ENCODE measurements around the gene FNIP2. TPM values are rescaled to one million over a fixed set of nuclear protein-coding genes. Genes with fewer than 3 reads are reported as not detected.
A peak's percentile ranks its signal among the peaks of the same experiment; 100 is the strongest.

FNIP2 gene
- total RNA-seq, 1 donor from 2014 or later = 18.5 TPM

DNA sequence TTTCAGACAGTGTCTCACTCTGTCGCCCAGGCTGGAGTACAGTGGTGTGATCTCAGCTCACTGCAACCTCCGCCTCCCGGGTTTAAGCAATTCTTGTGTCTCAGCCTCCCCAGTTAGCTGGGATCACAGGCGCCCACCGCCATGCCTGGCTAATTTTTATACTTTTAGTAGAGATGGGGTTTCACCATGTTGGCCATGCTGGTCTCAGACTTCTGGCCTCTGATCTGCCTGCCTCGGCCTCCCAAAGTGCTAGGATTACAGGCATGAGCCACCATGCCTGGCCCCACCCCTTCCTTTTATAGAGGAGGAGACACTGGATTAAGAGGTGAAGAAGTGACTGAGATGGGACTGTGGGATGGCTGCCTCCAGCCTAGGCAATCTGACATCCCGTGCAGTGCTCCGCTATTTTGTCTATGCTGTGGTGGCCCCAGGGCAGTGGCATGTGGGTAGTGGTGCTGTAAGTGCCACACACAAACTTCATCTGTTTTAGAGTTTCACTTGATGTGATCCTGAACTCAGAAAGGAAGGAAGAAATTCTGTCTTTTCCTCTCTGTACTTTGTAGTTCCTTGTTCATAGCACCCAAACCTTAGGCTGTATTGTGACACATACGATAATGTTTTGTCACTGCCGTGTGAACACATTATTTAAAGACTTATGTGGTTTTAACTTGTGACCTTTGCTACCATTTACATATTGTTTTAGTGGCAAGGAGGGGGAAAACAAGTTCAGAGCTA lies 48.9 kb downstream of the FNIP2 start:
- no peak overlapping the region for H3K27ac ChIP-seq (ENCODE audit: low read depth, low read length)
- no peaks in the 10 kb centered on the region for H3K9me3 ChIP-seq (ENCODE audit: insufficient read depth, low read depth, low read length)
- Mint-ChIP-seq H3K9me3 (ENCODE audit: unreplicated experiment) (no peaks in the 10 kb centered on the region), H3K4me1 (ENCODE audit: low read depth, unreplicated experiment) (peaks cover 33% of the 10 kb centered on the region), H3K36me3 (ENCODE audit: low read depth, unreplicated experiment) (no peaks in the 10 kb centered on the region), H3K4me3 (ENCODE audit: unreplicated experiment) (no peak overlapping the region), H3K27me3 (ENCODE audit: low read depth, unreplicated experiment) (no peaks in the 10 kb centered on the region), H3K27ac (ENCODE audit: unreplicated experiment) (no peak overlapping the region)
- peak; percentile 49 for DNase-seq (ENCODE audit: low read depth)
- H3K9ac ChIP-seq (ENCODE audit: low read length) = no peak overlapping the region
- H3K27me3 ChIP-seq (ENCODE audit: insufficient read depth, low read length) = no peaks in the 10 kb centered on the region
- peaks cover 14% of the 10 kb centered on the region for H3K4me1 ChIP-seq (ENCODE audit: insufficient read depth, low read length)
- TF ChIP-seq EZH2 (IDR thresholded peaks at IDR 0.05; ENCODE audit: insufficient read depth, low read length) = no peak
- TF ChIP-seq, protein P1, sequence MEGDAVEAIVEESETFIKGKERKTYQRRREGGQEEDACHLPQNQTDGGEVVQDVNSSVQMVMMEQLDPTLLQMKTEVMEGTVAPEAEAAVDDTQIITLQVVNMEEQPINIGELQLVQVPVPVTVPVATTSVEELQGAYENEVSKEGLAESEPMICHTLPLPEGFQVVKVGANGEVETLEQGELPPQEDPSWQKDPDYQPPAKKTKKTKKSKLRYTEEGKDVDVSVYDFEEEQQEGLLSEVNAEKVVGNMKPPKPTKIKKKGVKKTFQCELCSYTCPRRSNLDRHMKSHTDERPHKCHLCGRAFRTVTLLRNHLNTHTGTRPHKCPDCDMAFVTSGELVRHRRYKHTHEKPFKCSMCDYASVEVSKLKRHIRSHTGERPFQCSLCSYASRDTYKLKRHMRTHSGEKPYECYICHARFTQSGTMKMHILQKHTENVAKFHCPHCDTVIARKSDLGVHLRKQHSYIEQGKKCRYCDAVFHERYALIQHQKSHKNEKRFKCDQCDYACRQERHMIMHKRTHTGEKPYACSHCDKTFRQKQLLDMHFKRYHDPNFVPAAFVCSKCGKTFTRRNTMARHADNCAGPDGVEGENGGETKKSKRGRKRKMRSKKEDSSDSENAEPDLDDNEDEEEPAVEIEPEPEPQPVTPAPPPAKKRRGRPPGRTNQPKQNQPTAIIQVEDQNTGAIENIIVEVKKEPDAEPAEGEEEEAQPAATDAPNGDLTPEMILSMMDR (IDR thresholded peaks at IDR 0.05; ENCODE audit: insufficient read depth, low read depth, low read length) = no peak
- no peak overlapping the region for H3K4me2 ChIP-seq (ENCODE audit: low read length)
- no peak for FAIRE-seq
- peaks cover 72% of the 10 kb centered on the region for H3K79me2 ChIP-seq (ENCODE audit: insufficient read depth, low read length)
- H3K4me3 ChIP-seq (ENCODE audit: insufficient read depth, low read depth, low read length) = no peak overlapping the region
- H3K36me3 ChIP-seq (ENCODE audit: insufficient read depth, low read length) = no peaks in the 10 kb centered on the region
- H2AFZ ChIP-seq (ENCODE audit: low read depth, low read length) = no peak overlapping the region
- no peaks in the 10 kb centered on the region for H4K20me1 ChIP-seq (ENCODE audit: insufficient read depth, low read length)

GRCh38 chr4:158818560-158819140 lies 49.8 kb downstream of the FNIP2 start:
- no peak overlapping the region for H3K27ac Mint-ChIP-seq (ENCODE audit: unreplicated experiment)
- no peak overlapping the region for H3K4me3 Mint-ChIP-seq (ENCODE audit: unreplicated experiment)

More at GRCh38 chr4:158818560-158819140, 49.8 kb downstream of the FNIP2 start:
- DNase-seq (ENCODE audit: low read depth) (no peak), FAIRE-seq (no peak)
- H3K36me3 ChIP-seq (ENCODE audit: insufficient read depth, low read length) = no peaks in the 10 kb centered on the region
- no peak overlapping the region for H3K9ac ChIP-seq (ENCODE audit: low read length)
- Mint-ChIP-seq H3K9me3 (ENCODE audit: unreplicated experiment) (no peaks in the 10 kb centered on the region), H3K36me3 (ENCODE audit: low read depth, unreplicated experiment) (no peaks in the 10 kb centered on the region), H3K4me1 (ENCODE audit: low read depth, unreplicated experiment) (peaks cover 32% of the 10 kb centered on the region), H3K27me3 (ENCODE audit: low read depth, unreplicated experiment) (no peaks in the 10 kb centered on the region)
- H3K27ac ChIP-seq (ENCODE audit: low read depth, low read length) = no peak overlapping the region
- no peak for TF ChIP-seq EZH2 (IDR thresholded peaks at IDR 0.05; ENCODE audit: insufficient read depth, low read length)
- TF ChIP-seq, protein P1 (IDR thresholded peaks at IDR 0.05; ENCODE audit: insufficient read depth, low read depth, low read length) = no peak
- no peaks in the 10 kb centered on the region for H4K20me1 ChIP-seq (ENCODE audit: insufficient read depth, low read length)
- H3K4me3 ChIP-seq (ENCODE audit: insufficient read depth, low read depth, low read length) = no peak overlapping the region
- peaks cover 18% of the 10 kb centered on the region for H3K4me1 ChIP-seq (ENCODE audit: insufficient read depth, low read length)
- H3K9me3 ChIP-seq (ENCODE audit: insufficient read depth, low read depth, low read length) = no peaks in the 10 kb centered on the region
- peaks cover 66% of the 10 kb centered on the region for H3K79me2 ChIP-seq (ENCODE audit: insufficient read depth, low read length)
- no peak overlapping the region for H2AFZ ChIP-seq (ENCODE audit: low read depth, low read length)
- no peak overlapping the region for H3K4me2 ChIP-seq (ENCODE audit: low read length)
- no peaks in the 10 kb centered on the region for H3K27me3 ChIP-seq (ENCODE audit: insufficient read depth, low read length)
